B cell (primary cell): Measurements from ENCODE around the gene SIRT1. TPM values are rescaled to one million over a fixed set of nuclear protein-coding genes. Genes with fewer than 3 reads are reported as not detected.

ENCODE experiments used
- ATAC-seq: fragments of 200-7000 bp; cut with Tn5 transposase; one replicate; pipeline ENCODE4 v1.10.0; 2021; ENCODE audit warnings: low read depth, mild to moderate bottlenecking, moderate number of reproducible peaks, moderate library complexity
- CTCF ChIA-PET: fragments of 350-600 bp; sonication (Branson Sonifier 250); formaldehyde crosslinking; loops from one replicate; lab custom pipeline; 2021; ENCODE audit warnings: antibody characterized with exemption, inconsistent platforms; lab: Charles Lee
- POLR2A ChIA-PET: fragments of 350-600 bp; sonication (Branson Sonifier 250); formaldehyde crosslinking; loops from one replicate; lab custom pipeline; 2021; ENCODE audit warnings: antibody characterized with exemption; lab: Charles Lee
- DNase-seq: peaks from one replicate; pipeline ENCODE4 v3.0.0; 2013
- H2AFZ ChIP-seq: 2 replicates; pipeline ENCODE4 v1.6.1; 2012; ENCODE audit warnings: mild to moderate bottlenecking, low read depth, low read length; ENCODE audit not compliant: insufficient read depth, poor library complexity, severe bottlenecking
- H3K27ac ChIP-seq, 2 donors: 1 replicate in 1 of 2; 2 replicates in 1 of 2; pipeline ENCODE4 v1.5.1; 2012 to 2013; ENCODE audit warnings: low read length in 2 of 2, mild to moderate bottlenecking in 2 of 2, moderate library complexity in 1 of 2
- H3K27me3 ChIP-seq, 4 experiments: fragments of 200-600 bp in 1 of 4; sonication (generic) in 1 of 4; replicated peaks in 1 of 4; 1 replicate in 2 of 4; 2 replicates in 2 of 4; pipeline versions ENCODE4 v1.6.1 to v1.7.0; 2013 to 2016; ENCODE audit warnings: low read length in 3 of 4, mild to moderate bottlenecking in 2 of 4, mixed read lengths in 1 of 4, moderate library complexity in 1 of 4; ENCODE audit not compliant: insufficient read depth in 4 of 4, control insufficient read depth in 3 of 4; ENCODE audit errors: control extremely low read depth in 1 of 4
- H3K36me3 ChIP-seq, 2 experiments: replicated peaks in 1 of 2; 1 replicate in 1 of 2; 2 replicates in 1 of 2; pipeline versions ENCODE4 v1.6.1 to v1.7.1; 2013; ENCODE audit warnings: low read length in 1 of 2; ENCODE audit not compliant: insufficient read depth in 2 of 2, control insufficient read depth in 1 of 2; ENCODE audit errors: control extremely low read depth in 1 of 2, extremely low read depth in 1 of 2
- H3K4me1 ChIP-seq, 2 donors: fragments of 200-600 bp in 1 of 2; sonication (generic) in 1 of 2; 1 replicate in 1 of 2; 2 replicates in 1 of 2; pipeline versions ENCODE4 v1.5.1 to v1.6.1; 2013 to 2017; ENCODE audit warnings: low read length in 2 of 2; ENCODE audit not compliant: control insufficient read depth in 2 of 2, insufficient read depth in 2 of 2
- H3K4me2 ChIP-seq: replicated peaks from 2 replicates; pipeline ENCODE3; 2012; ENCODE audit warnings: mild to moderate bottlenecking, low read depth, low read length; ENCODE audit not compliant: poor library complexity, severe bottlenecking
- H3K4me3 ChIP-seq, 5 experiments: fragments of 200-600 bp in 1 of 5; sonication (generic) in 1 of 5; 1 replicate in 3 of 5; 2 replicates in 2 of 5; pipeline versions ENCODE4 v1.5.1 to v1.7.0; 2011 to 2016; ENCODE audit warnings: low read length in 4 of 5, mild to moderate bottlenecking in 4 of 5, low read depth in 2 of 5, control low read depth in 1 of 5, moderate library complexity in 1 of 5; ENCODE audit not compliant: insufficient read depth in 1 of 5; ENCODE audit errors: control extremely low read depth in 1 of 5, extremely low read depth in 1 of 5
- H3K79me2 ChIP-seq: fragments of 200-600 bp; sonication (generic); one replicate; pipeline ENCODE4 v1.6.0; 2016; ENCODE audit warnings: low read length; ENCODE audit not compliant: control insufficient read depth, insufficient read depth
- H3K9ac ChIP-seq: fragments of 200-600 bp; sonication (generic); 2 replicates; pipeline ENCODE4 v1.6.1; 2017; ENCODE audit warnings: mild to moderate bottlenecking, low read length, moderate library complexity
- H3K9me3 ChIP-seq, 3 donors: one replicate each; pipeline versions ENCODE4 v1.6.1 to v1.7.1; 2013; ENCODE audit warnings: low read length in 2 of 3; ENCODE audit not compliant: control insufficient read depth in 2 of 3, insufficient read depth in 1 of 3; ENCODE audit errors: control extremely low read depth in 1 of 3
- H4K20me1 ChIP-seq: 2 replicates; pipeline ENCODE4 v1.6.0; 2012; ENCODE audit warnings: mild to moderate bottlenecking, low read length; ENCODE audit not compliant: insufficient read depth, control insufficient read depth, poor library complexity, severe bottlenecking
- H3K27ac Mint-ChIP-seq: one replicate; pipeline ENCODE4 v1.8.0; 2021; ENCODE audit warnings: mixed read lengths
- H3K27me3 Mint-ChIP-seq: one replicate; pipeline ENCODE4 v1.8.0; 2021; ENCODE audit warnings: mixed read lengths
- H3K4me1 Mint-ChIP-seq: one replicate; pipeline ENCODE4 v1.8.0; 2021; ENCODE audit warnings: mixed read lengths
- H3K4me3 Mint-ChIP-seq: one replicate; pipeline ENCODE4 v1.8.0; 2021; ENCODE audit warnings: mixed read lengths
- H3K9me3 Mint-ChIP-seq: one replicate; pipeline ENCODE4 v1.8.0; 2022; ENCODE audit warnings: mixed read lengths; ENCODE audit not compliant: insufficient read depth
- CTCF ChIP-seq: fragments of 200-600 bp; IDR thresholded peaks from one replicate; pipeline ENCODE4 v1.8.0; 2022; ENCODE audit warnings: antibody characterized with exemption, mild to moderate bottlenecking
- EZH2 ChIP-seq: IDR thresholded peaks from 2 replicates; pipeline ENCODE4 v1.6.1; 2012; ENCODE audit warnings: borderline replicate concordance, low read depth, mild to moderate bottlenecking, moderate library complexity, low read length; ENCODE audit not compliant: insufficient read depth, poor library complexity, severe bottlenecking
- WGBS: methylation state at CpG from one replicate; pipeline ENCODE4 v1.1.5; 2013; ENCODE audit warnings: missing lambda C conversion rate; ENCODE audit not compliant: insufficient coverage; 5-methylcytosine and 5-hydroxymethylcytosine counted together
- intact Hi-C: fragments of 100-400 bp; cut with micrococcal nuclease; formaldehyde crosslinking; loops from one replicate; pipeline ENCODE4 v1.10.0; 2022
- polyA plus RNA-seq: library from polyadenylated mRNA; depleted of rRNA; stranded (reverse); fragments of >200 nt; gene quantifications from 2 replicates; pipeline ENCODE4 v1.2.3, GENCODE V29; 2012
- total RNA-seq, 2 donors: library from RNA; stranded (reverse); fragments of 120-200 nt in 1 of 2; gene quantifications; 1 replicate in 1 of 2; 2 replicates in 1 of 2; pipeline versions ENCODE4 v1.2.3 to v1.2.4, GENCODE V29; 2013 to 2022

Gene SIRT1
- total and polyA plus RNA-seq, 2 donors (not counting 1 experiment from before 2014, with no cell fraction given) = 14.4 to 67.8 TPM

- Histone ChIP-seq H3K79me2 (no peaks in the 10 kb centered on the region), H3K27me3 (no peaks in the 10 kb centered on the region), H2AFZ (no peak overlapping the region), H3K36me3 (no peaks in the 10 kb centered on the region), H3K9ac (no peak overlapping the region), H3K9me3 (no peaks in the 10 kb centered on the region), H3K4me3 (no peak overlapping the region), H3K4me1 (peaks cover 0 to 3% of the 10 kb centered on the region in 2 donors), H3K4me2 (no peak overlapping the region), H4K20me1 (no peaks in the 10 kb centered on the region), H3K27ac (no peak overlapping the region)
- POLR2A ChIA-PET = no interaction called here
- DNase-seq = no peak
- no CpG with 5 or more reads among the region's 2 CpGs for WGBS
- no peaks in the 10 kb centered on the region for H3K27me3 Mint-ChIP-seq
- H3K4me1 Mint-ChIP-seq = peaks cover 3% of the 10 kb centered on the region
- peaks cover under 1% of the 10 kb centered on the region for H3K9me3 Mint-ChIP-seq
- CTCF ChIA-PET = interaction anchor here (0.7 kb wide), 2 partner anchors 16 to 53 kb away, joined by 3 to 4 read pairs; no protein-coding TSS in a partner anchor
- H3K27ac Mint-ChIP-seq = no peak overlapping the region
- no peak for TF ChIP-seq EZH2
- TF ChIP-seq CTCF = no peak
- intact Hi-C loops = no loop called here
- H3K4me3 Mint-ChIP-seq = no peak overlapping the region
- no peak for ATAC-seq
These were observed 48.0 kb upstream of the SIRT1 start for GRCh38 chr10:67836488-67836887.

GRCh38 chr10:67836972-67837371 lies 47.5 kb upstream of the SIRT1 start:
- no peak overlapping the region for H3K27ac ChIP-seq
- no peaks in the 10 kb centered on the region for H4K20me1 ChIP-seq
- DNase-seq (no peak), ATAC-seq (no peak)
- Mint-ChIP-seq H3K27me3 (no peaks in the 10 kb centered on the region), H3K9me3 (peaks cover 4% of the 10 kb centered on the region), H3K27ac (no peak overlapping the region), H3K4me1 (peaks cover 3% of the 10 kb centered on the region), H3K4me3 (no peak overlapping the region)
- H3K79me2 ChIP-seq = no peaks in the 10 kb centered on the region
- WGBS = no CpG with 5 or more reads among the region's 1 CpG
- no peak overlapping the region for H3K4me2 ChIP-seq
- no peaks in the 10 kb centered on the region for H3K36me3 ChIP-seq
- no peak overlapping the region for H3K9ac ChIP-seq
- intact Hi-C loops = no loop called here
- CTCF ChIA-PET = interaction anchor here (2.1 kb wide), 1 partner anchor 18 kb away, joined by 7 read pairs; no protein-coding TSS in a partner anchor
- no peak overlapping the region for H3K4me3 ChIP-seq
- no peak for TF ChIP-seq CTCF
- no peak for TF ChIP-seq EZH2
- no peak overlapping the region for H2AFZ ChIP-seq
- no peaks in the 10 kb centered on the region for H3K27me3 ChIP-seq
- H3K4me1 ChIP-seq = peaks cover 0 to 3% of the 10 kb centered on the region in 2 donors
- POLR2A ChIA-PET = no interaction called here
- H3K9me3 ChIP-seq = peaks cover 0 to 4% (median 2%) of the 10 kb centered on the region in 3 donors
